Upper lobe of right lung (tissue), 1 donor: Measurements from ENCODE around the gene VWA8. TPM values are rescaled to one million over a fixed set of nuclear protein-coding genes. Genes with fewer than 3 reads are reported as not detected.

Experiments used
- ATAC-seq: fragments of 200-7000 bp; cut with Tn5 transposase; one replicate; pipeline ENCODE4 v1.9.1; 2020; ENCODE audit warnings: mild to moderate bottlenecking, moderate library complexity
- DNase-seq: peaks from one replicate; pipeline ENCODE4 v3.0.0-alpha.2; 2020
- H3K27ac ChIP-seq: fragments of 200-600 bp; one replicate; pipeline ENCODE4 v1.8.0; 2022
- H3K27me3 ChIP-seq: fragments of 200-600 bp; one replicate; pipeline ENCODE4 v1.8.0; 2022; ENCODE audit warnings: mild to moderate bottlenecking
- H3K36me3 ChIP-seq: fragments of 200-600 bp; one replicate; pipeline ENCODE4 v1.8.0; 2022
- H3K4me1 ChIP-seq: fragments of 200-600 bp; one replicate; pipeline ENCODE4 v1.8.0; 2022
- H3K4me3 ChIP-seq: fragments of 200-600 bp; one replicate; pipeline ENCODE4 v1.8.0; 2022; ENCODE audit warnings: mild to moderate bottlenecking
- H3K9me3 ChIP-seq: fragments of 200-600 bp; one replicate; pipeline ENCODE4 v1.8.0; 2022
- CTCF ChIP-seq: fragments of 200-600 bp; IDR thresholded peaks from one replicate; pipeline ENCODE4 v1.8.0; 2022; ENCODE audit warnings: antibody characterized with exemption
- intact Hi-C: fragments of 100-400 bp; cut with DNase I; formaldehyde crosslinking; loops from one replicate; pipeline ENCODE4 v1.11.0; 2022
- total RNA-seq: library from RNA; stranded (reverse); fragmentation: NEBNext Ultra II Directional; extraction: Animal tissue kit (Norgen Biotek cat#: 25700); gene quantifications from one replicate; pipeline ENCODE4 v1.2.1, GENCODE V29; 2021
- donor health status: DM: no; HTN: yes; CAD: no; lungs with severe emphysema.

VWA8 gene
- total RNA-seq, 1 donor from 2014 or later = 20.6 TPM

- peaks cover 4% of the 10 kb centered on the region for H3K4me1 ChIP-seq
- TF ChIP-seq CTCF = no peak
- H3K27me3 ChIP-seq = no peaks in the 10 kb centered on the region
- H3K36me3 ChIP-seq = peaks cover 19% of the 10 kb centered on the region
- no peak overlapping the region for H3K27ac ChIP-seq
- DNase-seq (no peak), ATAC-seq (no peak)
- H3K9me3 ChIP-seq = no peaks in the 10 kb centered on the region
- H3K4me3 ChIP-seq = no peak overlapping the region
- intact Hi-C loops = no loop called here
These were observed 140.2 kb downstream of the VWA8 start for GRCh38 chr13:41820581-41821237.

- intact Hi-C loops = no loop called here
These were observed 144.9 kb downstream of the VWA8 start for GRCh38 chr13:41816057-41816456.

GRCh38 chr13:41813426-41813825, 147.5 kb downstream of the VWA8 start:
- intact Hi-C loops = no loop called here
- no peak overlapping the region for H3K27ac ChIP-seq
- ATAC-seq (no peak), DNase-seq (no peak)
- H3K36me3 ChIP-seq = peaks cover 5% of the 10 kb centered on the region
- no peak overlapping the region for H3K4me3 ChIP-seq
- no peaks in the 10 kb centered on the region for H3K27me3 ChIP-seq
- no peak for TF ChIP-seq CTCF
- H3K4me1 ChIP-seq = peaks cover 5% of the 10 kb centered on the region
- H3K9me3 ChIP-seq = no peaks in the 10 kb centered on the region

More at GRCh38 chr13:41816057-41816456, 144.9 kb downstream of the VWA8 start:
- TF ChIP-seq CTCF = no peak
- Histone ChIP-seq H3K27ac (no peak overlapping the region), H3K4me1 (peaks cover 8% of the 10 kb centered on the region), H3K4me3 (no peak overlapping the region), H3K27me3 (no peaks in the 10 kb centered on the region), H3K36me3 (peaks cover 12% of the 10 kb centered on the region), H3K9me3 (no peaks in the 10 kb centered on the region)
- no peak for DNase-seq
- ATAC-seq = no peak

- Histone ChIP-seq H3K4me3 (no peak overlapping the region), H3K27me3 (no peaks in the 10 kb centered on the region), H3K27ac (no peak overlapping the region), H3K4me1 (peaks cover 5% of the 10 kb centered on the region), H3K9me3 (no peaks in the 10 kb centered on the region), H3K36me3 (peaks cover 3% of the 10 kb centered on the region)
- DNase-seq = no peak
- no peak for ATAC-seq
- intact Hi-C loops = no loop called here
- no peak for TF ChIP-seq CTCF
These were observed 148.1 kb downstream of the VWA8 start for GRCh38 chr13:41812851-41813250.

- no peaks in the 10 kb centered on the region for H3K9me3 ChIP-seq
- H3K27ac ChIP-seq = no peak overlapping the region
- no peak for TF ChIP-seq CTCF
- H3K36me3 ChIP-seq = peaks cover 6% of the 10 kb centered on the region
- no peak for ATAC-seq
- H3K4me1 ChIP-seq = peaks cover 5% of the 10 kb centered on the region
- intact Hi-C loops = no loop called here
- H3K4me3 ChIP-seq = no peak overlapping the region
- H3K27me3 ChIP-seq = no peaks in the 10 kb centered on the region
- DNase-seq = no peak
These were observed 148.7 kb downstream of the VWA8 start for GRCh38 chr13:41812237-41812636.
